Uterus (tissue), 2 donors: ENCODE results near the gene CDH12.

ENCODE experiments used
- CTCF ChIP-seq, 4 experiments: fragments of 200-600 bp in 2 of 4; fragments of 450-650 bp in 2 of 4; sonication (generic) in 2 of 4; IDR thresholded peaks; one replicate each; pipeline ENCODE4 v1.5.1; 2016 to 2019; ENCODE audit warnings: antibody characterized with exemption in 4 of 4, mild to moderate bottlenecking in 2 of 4, moderate library complexity in 1 of 4
- POLR2A ChIP-seq, 2 donors: fragments of 450-650 bp; IDR thresholded peaks; one replicate each; pipeline ENCODE4 v1.6.1; 2016; ENCODE audit warnings: antibody characterized with exemption in 2 of 2, mild to moderate bottlenecking in 1 of 2, moderate library complexity in 1 of 2

GRCh38 chr5:22341406-22341805 lies 511.7 kb downstream of the CDH12 start:
- no peak for TF ChIP-seq CTCF (IDR thresholded peaks at IDR 0.05)
- no peak for TF ChIP-seq POLR2A (IDR thresholded peaks at IDR 0.05)
